ENCODE results near the gene ZNF563.

DNA sequence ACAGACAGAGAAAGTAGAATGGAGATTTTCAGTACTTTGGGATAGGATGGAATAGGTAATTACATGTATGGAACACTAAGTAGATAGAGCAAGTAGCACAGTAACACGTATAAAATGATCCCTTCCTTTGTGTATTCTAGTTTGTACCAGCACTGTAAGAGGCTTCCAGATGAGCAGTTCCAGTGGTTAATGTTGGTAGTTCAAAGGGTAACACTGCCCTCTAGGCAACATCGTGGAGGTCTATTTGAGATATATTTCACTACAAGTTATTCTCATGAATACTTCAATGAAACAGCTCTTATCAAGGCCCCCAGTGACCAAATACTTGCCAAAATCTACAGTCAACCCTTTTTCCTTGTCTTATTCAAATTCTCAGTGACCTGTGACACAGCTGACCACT lies 13.5 kb upstream of the ZNF563 start:
- no peak for TF ChIP-seq POLR2AphosphoS5 (IDR thresholded peaks at IDR 0.05; ENCODE audit: low read depth, low read length)
- TF ChIP-seq TAF1 (IDR thresholded peaks at IDR 0.05; ENCODE audit: borderline replicate concordance, low read depth, low read length) = no peak

Data from GM12892 (cell line).